Activated naive CD4-positive, alpha-beta T cell treated with anti-CD3 and anti-CD28 coated beads, Interleukin-2, amount 50 U/mL, for 72 hours (primary cell): ENCODE data around the gene ST6GALNAC3. TPM values are rescaled to one million over a fixed set of nuclear protein-coding genes. Genes with fewer than 3 reads are reported as not detected.
"Not testable (repeated sequence)": the region's sequence is repeated elsewhere in the genome, so short reads cannot be mapped to it uniquely, and the experiment has no call there.

Experiments
- ATAC-seq, 2 donors: fragments of 150-1000 bp; cut with Tn5 transposase; 2 replicates each; pipeline ENCODE4 v1.10.0; 2021; ENCODE audit warnings: mild to moderate bottlenecking in 2 of 2, moderate library complexity in 2 of 2
- DNase-seq, 2 donors: peaks; one replicate each; pipeline ENCODE4 v3.0.0; 2021 to 2022; ENCODE audit warnings: low spot score in 2 of 2
- H3K27ac Mint-ChIP-seq, 2 donors: one replicate each; pipeline ENCODE4 v1.8.0; 2022; ENCODE audit warnings: mild to moderate bottlenecking in 2 of 2, mixed read lengths in 2 of 2
- H3K36me3 Mint-ChIP-seq, 2 donors: one replicate each; pipeline ENCODE4 v1.8.0; 2022; ENCODE audit warnings: mixed read lengths in 2 of 2
- H3K9me3 Mint-ChIP-seq, 2 donors: one replicate each; pipeline ENCODE4 v1.8.0; 2022; ENCODE audit warnings: mixed read lengths in 2 of 2
- total RNA-seq, 2 donors: library from RNA; stranded (reverse); gene quantifications; one replicate each; pipeline ENCODE4 v1.2.3, GENCODE V29; 2022

Gene ST6GALNAC3
- total RNA-seq, 2 donors from 2014 or later = 1.4 to 3.8 TPM

DNA sequence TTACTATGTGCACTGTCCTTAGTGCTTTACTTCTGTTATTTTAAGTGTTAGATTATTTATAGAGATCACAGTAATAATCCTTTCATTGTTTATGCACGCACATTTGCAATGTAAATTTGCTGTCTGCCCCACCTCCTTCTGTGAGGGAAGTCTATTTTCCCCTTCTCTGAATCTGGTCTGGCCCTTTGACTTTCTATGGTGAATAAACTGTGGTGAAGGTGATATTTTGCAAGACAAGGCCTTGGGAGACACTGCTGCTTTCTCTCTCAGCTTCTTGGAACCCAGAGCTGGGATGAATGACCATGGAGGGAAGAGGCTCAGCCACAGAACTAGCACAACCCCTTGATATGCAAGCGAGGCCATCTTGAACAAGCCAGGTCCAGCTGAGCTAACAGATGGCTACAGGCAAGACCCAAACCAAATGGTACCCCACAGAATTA, 156.3 kb downstream of the ST6GALNAC3 start:
- Mint-ChIP-seq H3K27ac (no peak overlapping the region), H3K36me3 (peaks cover 0 to 7% of the 10 kb centered on the region in 2 donors), H3K9me3 (peaks cover 0 to 8% of the 10 kb centered on the region in 2 donors)
- no peak for DNase-seq
- no peak for ATAC-seq

GRCh38 chr1:76231320-76231719, 156.8 kb downstream of the ST6GALNAC3 start:
- H3K27ac Mint-ChIP-seq = no peak overlapping the region
- H3K36me3 Mint-ChIP-seq = peaks cover 0 to 4% of the 10 kb centered on the region in 2 donors
- no peak for ATAC-seq
- peaks cover 0 to 7% of the 10 kb centered on the region in 2 donors for H3K9me3 Mint-ChIP-seq
- DNase-seq = no peak

- ATAC-seq (peak in 1 of 2 donors; percentile 46), DNase-seq (no peak)
- Mint-ChIP-seq H3K36me3 (no peaks in the 10 kb centered on the region), H3K27ac (no peak overlapping the region), H3K9me3 (peaks cover 0 to 4% of the 10 kb centered on the region in 2 donors)
These were observed 158.1 kb downstream of the ST6GALNAC3 start for GRCh38 chr1:76232666-76233065.

GRCh38 chr1:76234061-76234460, 159.5 kb downstream of the ST6GALNAC3 start:
- no peaks in the 10 kb centered on the region for H3K36me3 Mint-ChIP-seq
- ATAC-seq (no peak), DNase-seq (no peak)
- peaks cover 0 to 11% of the 10 kb centered on the region in 2 donors for H3K9me3 Mint-ChIP-seq
- peak overlapping the region in 1 of 2 donors; percentile 50 for H3K27ac Mint-ChIP-seq

DNA sequence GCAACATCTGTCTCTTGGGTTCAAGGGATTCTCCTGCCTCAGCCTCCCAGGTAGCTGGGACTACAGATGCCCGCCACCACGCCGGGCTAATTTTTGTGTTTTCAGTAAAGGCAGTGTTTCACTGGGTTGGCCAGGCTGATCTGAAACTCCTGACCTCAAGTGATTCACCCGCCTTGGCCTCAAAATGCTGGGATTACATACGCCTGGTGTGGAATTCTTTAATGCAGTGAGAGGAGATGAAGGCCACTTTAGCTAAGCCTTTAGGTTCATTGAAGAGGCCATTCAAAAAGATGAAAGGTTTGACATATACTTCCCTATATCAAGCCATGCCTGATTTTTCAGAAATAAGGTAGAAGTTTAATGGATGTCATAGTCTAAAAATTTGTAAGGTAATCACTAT, 162.7 kb downstream of the ST6GALNAC3 start:
- Mint-ChIP-seq H3K36me3 (no peaks in the 10 kb centered on the region), H3K9me3 (peaks cover 0 to 7% of the 10 kb centered on the region in 2 donors), H3K27ac (no peak overlapping the region)
- no peak for DNase-seq
- ATAC-seq = no peak

- ATAC-seq (no peak), DNase-seq (no peak)
- Mint-ChIP-seq H3K36me3 (no peaks in the 10 kb centered on the region), H3K27ac (no peak overlapping the region), H3K9me3 (peaks cover 2 to 7% of the 10 kb centered on the region in 2 donors)
These were observed 163.6 kb downstream of the ST6GALNAC3 start for GRCh38 chr1:76238094-76238628.

GRCh38 chr1:76239470-76239918, 164.9 kb downstream of the ST6GALNAC3 start:
- H3K36me3 Mint-ChIP-seq = peaks cover 7 to 8% of the 10 kb centered on the region in 2 donors
- H3K9me3 Mint-ChIP-seq = peaks cover 12 to 13% of the 10 kb centered on the region in 2 donors
- DNase-seq (no peak), ATAC-seq (no peak)
- no peak overlapping the region for H3K27ac Mint-ChIP-seq

- ATAC-seq (no peak), DNase-seq (no peak)
- peaks cover 18 to 20% of the 10 kb centered on the region in 2 donors for H3K9me3 Mint-ChIP-seq
- peaks cover 13 to 15% of the 10 kb centered on the region in 2 donors for H3K36me3 Mint-ChIP-seq
- H3K27ac Mint-ChIP-seq = peak overlapping the region in 1 of 2 donors; percentile 13
These were observed 165.8 kb downstream of the ST6GALNAC3 start for GRCh38 chr1:76240316-76240715.

DNA sequence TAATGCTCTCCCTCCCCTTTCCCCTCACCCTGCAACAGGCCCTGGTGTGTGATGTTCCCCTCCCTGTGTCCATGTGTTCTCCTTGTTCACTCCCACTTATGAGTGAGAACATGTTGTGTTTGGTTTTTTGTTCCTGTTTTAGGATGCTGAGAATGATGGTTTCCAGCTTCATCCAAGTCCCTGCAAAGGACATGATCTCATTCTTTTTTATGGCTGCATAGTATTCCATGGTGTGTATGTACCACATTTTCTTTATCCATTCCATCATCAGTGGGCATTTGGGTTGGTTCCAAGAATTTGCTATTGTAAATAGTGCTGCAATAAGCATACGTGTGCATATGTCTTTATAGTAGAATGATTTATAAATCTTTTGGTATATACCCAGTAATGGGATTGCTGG, 168.0 kb downstream of the ST6GALNAC3 start:
- not testable (repeated sequence) for DNase-seq, H3K27ac Mint-ChIP-seq, ATAC-seq
- Mint-ChIP-seq H3K36me3 (peaks cover 21 to 24% of the 10 kb centered on the region in 2 donors), H3K9me3 (peaks cover 28% of the 10 kb centered on the region in 2 donors)

DNA sequence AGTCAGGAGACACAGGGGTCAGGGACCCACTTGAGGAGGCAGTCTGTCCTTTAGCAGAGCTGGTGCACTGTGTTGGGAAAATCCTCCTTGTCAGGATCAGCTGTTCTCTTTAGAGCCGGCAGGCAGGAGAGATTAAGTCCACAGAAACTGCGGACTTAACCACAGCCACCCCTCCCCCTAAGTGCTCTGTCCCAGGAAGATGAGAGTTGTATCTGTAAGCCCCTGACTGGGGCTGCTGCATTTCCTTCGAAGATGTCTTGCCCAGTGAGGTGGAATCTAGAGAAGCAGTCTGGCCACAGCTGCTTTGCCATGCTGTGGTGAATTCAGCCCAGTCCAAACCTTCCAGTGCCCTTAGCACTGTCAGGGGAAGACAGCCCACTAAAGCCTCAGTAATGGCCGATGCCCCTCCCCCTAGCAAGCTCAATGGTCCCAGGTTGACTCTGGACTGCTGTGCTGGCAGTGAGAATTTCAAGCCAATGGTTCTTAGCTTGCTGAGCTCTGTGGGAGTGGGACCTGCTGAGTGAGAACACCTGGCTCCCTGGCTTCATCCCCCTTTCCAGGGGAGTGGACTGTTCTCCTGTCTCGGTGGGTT, 172.8 kb downstream of the ST6GALNAC3 start:
- ATAC-seq = no peak
- no peak for DNase-seq
- Mint-ChIP-seq H3K9me3 (peaks cover 28 to 35% of the 10 kb centered on the region in 2 donors), H3K36me3 (peaks cover 21 to 31% of the 10 kb centered on the region in 2 donors), H3K27ac (no peak overlapping the region)

GRCh38 chr1:76250271-76250670, 175.7 kb downstream of the ST6GALNAC3 start:
- ATAC-seq (no peak), DNase-seq (no peak)
- peaks cover 8 to 39% of the 10 kb centered on the region in 2 donors for H3K9me3 Mint-ChIP-seq
- H3K36me3 Mint-ChIP-seq = peaks cover 9 to 25% of the 10 kb centered on the region in 2 donors
- no peak overlapping the region for H3K27ac Mint-ChIP-seq

GRCh38 chr1:76252431-76252830, 177.9 kb downstream of the ST6GALNAC3 start:
- Mint-ChIP-seq H3K36me3 (peaks cover 0 to 16% of the 10 kb centered on the region in 2 donors), H3K27ac (no peak overlapping the region), H3K9me3 (peaks cover 0 to 32% of the 10 kb centered on the region in 2 donors)
- ATAC-seq (no peak), DNase-seq (no peak)

DNA sequence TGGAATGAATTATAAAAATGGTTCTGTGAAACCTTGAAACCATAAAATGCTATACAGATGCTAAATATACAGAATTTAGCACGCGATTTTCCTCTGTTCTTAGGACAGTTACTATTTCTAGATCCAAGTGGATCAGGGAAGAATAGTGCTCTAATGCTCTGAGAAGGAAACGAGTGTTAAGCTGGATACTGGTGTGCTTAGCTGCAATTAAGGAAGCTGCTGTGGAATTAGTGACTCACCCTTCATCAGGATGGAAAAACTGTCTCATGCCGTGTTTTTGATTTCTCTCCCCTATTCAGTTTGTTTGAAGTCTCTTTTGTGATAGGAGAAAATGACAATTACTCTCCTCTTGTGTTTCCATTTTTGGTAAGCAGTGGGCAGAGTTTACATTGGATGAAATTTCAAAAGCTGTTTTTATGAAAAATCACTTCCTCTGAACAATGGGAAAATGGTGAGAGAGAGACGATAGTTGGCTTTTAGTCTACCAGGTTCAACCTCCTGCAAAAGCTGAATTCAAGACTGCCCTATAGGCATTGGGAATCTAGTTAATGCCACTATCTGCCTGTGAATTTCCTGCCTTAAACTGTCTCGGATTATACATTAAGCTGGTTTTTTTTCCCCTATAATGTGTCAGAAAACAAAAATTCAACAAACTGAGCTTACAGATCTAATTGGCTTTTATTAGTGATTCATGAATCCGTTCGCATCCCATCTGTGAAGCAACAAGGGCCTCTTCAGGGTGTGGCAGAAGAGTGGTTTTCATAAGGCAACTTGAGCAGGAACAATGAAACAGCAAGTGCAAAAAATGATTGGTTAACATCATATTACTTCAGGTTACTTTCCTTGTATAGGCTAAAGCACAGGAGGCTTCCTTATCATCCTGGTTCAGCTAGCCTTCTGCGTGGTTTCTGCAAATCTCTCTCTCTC, 179.8 kb downstream of the ST6GALNAC3 start:
- Mint-ChIP-seq H3K9me3 (peaks cover 0 to 28% of the 10 kb centered on the region in 2 donors), H3K27ac (peak overlapping the region; percentile 61 to 96), H3K36me3 (peaks cover 0 to 16% of the 10 kb centered on the region in 2 donors)
- DNase-seq = no peak
- ATAC-seq = peak; percentile 35 to 62

- H3K27ac Mint-ChIP-seq = peak overlapping the region; percentile 61 to 94
- DNase-seq = no peak
- ATAC-seq = peak in 1 of 2 donors; percentile 55
- peaks cover 0 to 9% of the 10 kb centered on the region in 2 donors for H3K36me3 Mint-ChIP-seq
- H3K9me3 Mint-ChIP-seq = peaks cover 0 to 21% of the 10 kb centered on the region in 2 donors
These were observed 182.0 kb downstream of the ST6GALNAC3 start for GRCh38 chr1:76256289-76257223.

GRCh38 chr1:76257823-76258222, 183.3 kb downstream of the ST6GALNAC3 start:
- peak overlapping the region; percentile 58 to 94 for H3K27ac Mint-ChIP-seq
- peaks cover 0 to 23% of the 10 kb centered on the region in 2 donors for H3K9me3 Mint-ChIP-seq
- H3K36me3 Mint-ChIP-seq = peaks cover 0 to 9% of the 10 kb centered on the region in 2 donors
- no peak for DNase-seq
- peak; percentile 62 to 70 for ATAC-seq

GRCh38 chr1:76259270-76259669, 184.7 kb downstream of the ST6GALNAC3 start:
- no peak overlapping the region for H3K27ac Mint-ChIP-seq
- H3K9me3 Mint-ChIP-seq = peaks cover 0 to 18% of the 10 kb centered on the region in 2 donors
- peaks cover 0 to 8% of the 10 kb centered on the region in 2 donors for H3K36me3 Mint-ChIP-seq
- no peak for DNase-seq
- no peak for ATAC-seq
